ENCODE results near the gene TCF4.

Gene TCF4

DNA sequence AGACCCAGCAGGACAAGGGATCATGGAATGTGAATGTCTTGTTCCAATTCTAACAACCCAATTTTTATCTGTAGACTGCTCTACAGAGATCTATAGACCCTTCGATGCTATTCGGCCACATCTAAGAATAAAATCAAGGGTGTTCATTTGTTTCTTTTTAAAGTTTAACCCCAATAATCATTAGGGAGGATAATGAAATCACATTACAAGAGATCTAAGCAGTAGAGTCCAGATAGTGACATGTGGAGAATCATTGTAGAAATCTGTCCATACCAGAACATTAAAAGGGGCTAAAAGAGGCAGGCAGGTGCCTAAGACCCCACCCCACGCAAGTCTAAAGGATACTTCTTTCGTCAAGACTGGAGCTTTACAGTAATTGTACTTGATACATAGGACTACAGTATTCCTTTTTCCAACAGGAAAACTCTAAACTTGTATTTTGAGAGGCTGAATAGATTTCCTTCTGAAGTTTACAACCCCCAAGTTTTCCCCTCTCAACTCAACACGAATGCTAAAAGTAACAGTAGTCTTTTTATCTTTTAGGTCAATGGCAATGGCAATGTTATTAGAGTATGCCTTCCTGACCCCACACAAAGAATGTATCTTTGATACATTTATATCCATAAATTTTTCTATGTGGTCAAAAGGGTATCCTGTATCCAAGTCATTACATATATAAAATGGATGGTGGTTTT is 183.7 kb downstream of the TCF4 start:
- DNase-seq = no peak

- DNase-seq = no peak
Measured at GRCh38 chr18:55403421-55403949, 184.5 kb downstream of the TCF4 start.

- DNase-seq = no peak
Measured at GRCh38 chr18:55402731-55403405, 185.1 kb downstream of the TCF4 start.

GRCh38 chr18:55401638-55402191 is 186.3 kb downstream of the TCF4 start:
- DNase-seq = no peak

GRCh38 chr18:55400590-55401541 is 187.1 kb downstream of the TCF4 start:
- no peak for DNase-seq

DNA sequence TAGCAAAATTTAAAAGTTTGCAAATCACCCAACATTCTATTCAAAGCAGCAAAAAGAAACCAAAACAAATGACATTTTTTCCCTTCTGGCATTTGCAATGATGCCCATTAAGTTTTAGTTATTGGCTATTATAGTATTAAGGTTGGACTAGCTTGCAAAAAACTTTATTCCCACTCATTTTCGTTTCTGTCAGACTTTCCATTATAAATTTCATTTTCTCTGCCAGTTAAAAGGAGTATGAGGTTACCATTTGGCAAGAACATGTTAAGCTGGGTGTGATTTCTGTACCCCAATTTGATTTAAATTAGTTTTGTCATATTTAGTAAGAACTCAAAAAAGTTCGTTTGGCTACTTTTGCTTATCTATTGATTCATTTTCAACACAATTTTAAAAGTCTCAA is 187.9 kb downstream of the TCF4 start:
- DNase-seq = no peak

DNA sequence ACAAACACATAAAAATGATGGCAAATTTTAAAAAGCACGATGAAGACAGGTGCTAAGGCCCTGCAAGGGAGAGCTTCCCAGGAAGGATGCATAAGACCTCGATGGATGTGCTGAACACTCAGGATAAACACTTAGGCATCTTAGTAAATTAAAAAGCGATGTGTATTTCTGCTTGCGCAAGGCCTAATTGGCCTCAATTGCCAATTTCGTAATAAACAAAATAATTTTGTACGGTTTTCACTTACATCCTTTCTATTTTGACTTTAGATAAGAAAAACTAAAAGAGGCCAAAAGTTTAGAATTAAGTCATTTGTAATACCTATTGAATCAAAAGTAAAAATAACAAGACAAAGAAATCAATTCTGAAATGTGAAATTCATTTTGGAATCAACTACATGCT is 189.1 kb downstream of the TCF4 start:
- DNase-seq = no peak

- DNase-seq = no peak
Measured at GRCh38 chr18:55396979-55397378, 191.0 kb downstream of the TCF4 start.

DNA sequence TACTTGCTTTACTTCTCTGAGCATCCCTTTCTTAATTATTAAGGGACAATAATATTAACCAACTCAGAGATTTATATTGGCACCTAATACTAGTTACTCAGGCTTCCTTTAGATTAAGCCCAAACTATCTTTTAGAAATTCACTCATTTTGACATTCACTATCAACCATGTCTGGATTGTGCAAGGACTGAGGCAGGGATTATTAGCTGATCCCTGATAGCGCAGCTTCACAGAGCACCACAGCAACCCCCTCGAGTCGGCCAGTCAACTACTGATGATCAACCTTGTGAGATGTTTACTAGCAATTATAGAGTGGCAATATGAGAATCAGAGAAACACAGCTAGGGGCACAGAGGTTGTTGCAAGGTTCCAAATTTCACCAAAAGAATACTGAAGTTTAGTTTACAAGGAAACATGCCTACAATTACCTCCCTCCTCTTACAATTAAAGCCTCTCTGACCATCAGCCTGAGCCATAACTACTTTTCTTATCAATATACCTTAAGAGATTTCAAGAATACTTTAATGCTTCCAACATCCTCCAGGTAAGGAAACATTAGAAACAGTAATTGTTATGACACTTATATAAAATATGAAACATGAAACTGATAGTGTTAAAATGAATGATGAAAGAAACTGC is 191.6 kb downstream of the TCF4 start:
- DNase-seq = no peak

DNA sequence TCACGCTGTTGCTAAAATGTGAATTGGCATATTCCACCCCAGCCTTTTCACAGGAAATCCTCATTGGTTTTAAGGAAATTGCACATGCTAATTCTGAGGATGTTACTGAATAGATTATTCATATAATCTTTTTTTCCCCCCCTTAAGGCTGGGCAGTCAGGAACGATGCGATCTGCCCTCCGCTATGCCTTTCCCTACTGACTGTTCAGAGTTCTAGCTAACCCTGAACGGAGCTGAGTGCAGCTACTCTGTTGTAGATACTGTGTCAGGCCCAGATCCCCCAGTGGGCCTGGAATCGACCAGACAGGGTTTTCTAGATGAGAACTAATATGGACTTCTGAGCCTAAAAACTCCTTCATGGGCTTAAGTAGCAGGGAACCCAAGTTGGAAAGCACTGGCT is 192.2 kb downstream of the TCF4 start:
- DNase-seq = no peak

- no peak for DNase-seq
Measured at GRCh38 chr18:55390898-55391297, 197.1 kb downstream of the TCF4 start.

- no peak for DNase-seq
Measured at GRCh38 chr18:55387139-55387984, 200.6 kb downstream of the TCF4 start.

DNA sequence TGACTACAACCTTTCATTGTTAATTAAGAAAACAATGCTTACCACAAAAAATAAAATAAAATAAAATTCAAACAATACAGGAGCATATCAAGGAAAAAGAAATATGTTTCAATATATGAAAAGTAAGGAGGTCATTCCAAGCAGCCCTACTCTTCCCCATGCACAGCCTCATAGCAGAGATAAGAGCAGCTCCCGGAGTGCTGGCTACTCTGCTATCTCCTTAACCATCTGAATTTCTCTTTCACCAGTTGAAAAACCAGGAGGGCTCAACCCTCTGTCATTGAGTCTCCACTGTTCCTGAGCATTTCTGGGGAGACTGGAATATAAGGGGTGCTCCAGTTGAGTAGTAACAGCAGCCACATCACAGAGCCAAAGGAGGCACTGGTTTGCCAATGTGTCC is 201.4 kb downstream of the TCF4 start:
- no peak for DNase-seq

DNA sequence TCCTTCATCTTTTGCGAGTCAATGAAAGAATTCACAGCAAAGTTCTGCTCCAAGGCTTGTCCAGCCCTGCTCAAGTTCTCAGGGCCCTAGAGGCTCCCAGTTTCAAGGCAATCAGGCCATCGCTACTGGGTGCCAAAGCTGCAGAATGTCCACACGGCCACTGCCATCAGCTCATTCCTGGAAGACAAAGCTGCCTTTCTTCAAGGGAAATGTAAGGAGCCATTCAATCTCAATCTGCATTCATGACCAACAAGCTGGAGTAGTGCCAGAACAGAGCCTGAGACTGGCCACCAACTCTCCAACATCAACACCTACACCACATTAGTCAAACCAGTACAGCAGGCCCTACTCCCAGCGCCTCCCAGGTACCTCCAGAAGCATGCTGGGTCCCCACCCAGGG is 202.2 kb downstream of the TCF4 start:
- no peak for DNase-seq

DNA sequence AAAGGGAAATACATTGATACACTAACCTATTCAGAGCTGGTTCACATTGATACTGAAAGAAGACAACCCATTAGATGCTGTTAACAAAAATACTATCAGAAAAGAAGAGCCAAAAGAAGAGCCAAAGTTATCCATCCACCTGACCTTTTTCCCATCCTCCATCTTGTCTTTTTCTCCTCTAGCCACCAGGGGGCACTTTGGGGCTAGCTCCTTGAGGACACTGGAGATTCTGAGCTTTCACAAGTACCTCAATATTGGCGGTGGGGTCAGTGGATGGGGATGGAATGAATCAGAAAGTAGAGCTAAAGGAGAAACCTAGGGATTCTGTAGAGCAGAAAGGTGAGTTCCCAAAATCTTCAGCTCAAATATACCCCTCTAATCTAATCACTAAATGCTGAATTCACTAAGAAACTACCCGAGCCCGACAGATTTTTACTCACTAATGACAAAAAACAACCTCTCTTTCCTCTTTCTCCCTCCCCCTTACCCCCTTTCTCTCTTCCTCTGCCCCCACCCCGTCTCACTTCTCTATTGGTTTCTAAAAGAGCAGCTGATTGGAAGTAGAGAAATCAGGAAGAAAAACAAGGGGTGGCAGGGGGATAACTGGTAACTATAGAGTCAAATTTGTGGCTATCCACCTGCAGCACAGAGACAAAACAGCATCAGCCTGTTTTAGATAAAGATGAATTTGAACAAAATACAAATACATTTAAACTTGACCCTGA is 203.3 kb downstream of the TCF4 start:
- peak; percentile 36 for DNase-seq

GRCh38 chr18:55384115-55384514 is 203.9 kb downstream of the TCF4 start:
- no peak for DNase-seq

GRCh38 chr18:55382277-55382805 is 205.7 kb downstream of the TCF4 start:
- DNase-seq = no peak

- DNase-seq = no peak
Measured at GRCh38 chr18:55381277-55381676, 206.7 kb downstream of the TCF4 start.

- DNase-seq = no peak
Measured at GRCh38 chr18:55380589-55380988, 207.4 kb downstream of the TCF4 start.

GRCh38 chr18:55376387-55376786 is 211.6 kb downstream of the TCF4 start:
- DNase-seq = no peak

- no peak for DNase-seq
Measured at GRCh38 chr18:55375930-55376329, 212.1 kb downstream of the TCF4 start.
